ENCODE data around the gene MTMR3.
"Not testable (repeated sequence)": the region's sequence is repeated elsewhere in the genome, so short reads cannot be mapped to it uniquely, and the experiment has no call there.

Gene MTMR3

GRCh38 chr22:29972121-29972520 is 89.1 kb downstream of the MTMR3 start:
- DNase-seq: no peak

- no peak for DNase-seq
Measured at GRCh38 chr22:29973269-29973668, 90.3 kb downstream of the MTMR3 start.

DNA sequence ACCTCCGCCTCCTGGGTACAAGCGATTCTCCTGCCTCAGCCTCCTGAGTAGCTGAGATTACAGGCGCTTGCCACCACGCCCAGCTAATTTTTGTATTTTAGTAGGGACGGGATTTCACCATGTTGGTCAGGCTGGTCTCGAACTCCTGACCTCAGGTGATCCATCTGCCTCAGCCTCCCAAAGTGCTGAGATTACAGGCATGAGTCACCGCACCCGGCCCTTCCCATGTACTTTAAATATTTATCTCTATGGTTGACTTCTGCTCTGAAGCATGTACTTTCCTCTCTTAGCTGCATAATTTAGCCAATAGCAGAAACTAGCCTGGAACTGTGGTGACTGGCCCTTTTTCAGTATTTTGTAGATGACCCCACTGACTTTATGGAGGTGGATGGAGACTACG is 90.7 kb downstream of the MTMR3 start:
- not testable (repeated sequence) for DNase-seq

GRCh38 chr22:29975494-29975893 is 92.5 kb downstream of the MTMR3 start:
- no peak for DNase-seq

GRCh38 chr22:29977107-29977506 is 94.1 kb downstream of the MTMR3 start:
- no peak for DNase-seq

GRCh38 chr22:29979777-29980321 is 96.9 kb downstream of the MTMR3 start:
- DNase-seq: no peak

DNA sequence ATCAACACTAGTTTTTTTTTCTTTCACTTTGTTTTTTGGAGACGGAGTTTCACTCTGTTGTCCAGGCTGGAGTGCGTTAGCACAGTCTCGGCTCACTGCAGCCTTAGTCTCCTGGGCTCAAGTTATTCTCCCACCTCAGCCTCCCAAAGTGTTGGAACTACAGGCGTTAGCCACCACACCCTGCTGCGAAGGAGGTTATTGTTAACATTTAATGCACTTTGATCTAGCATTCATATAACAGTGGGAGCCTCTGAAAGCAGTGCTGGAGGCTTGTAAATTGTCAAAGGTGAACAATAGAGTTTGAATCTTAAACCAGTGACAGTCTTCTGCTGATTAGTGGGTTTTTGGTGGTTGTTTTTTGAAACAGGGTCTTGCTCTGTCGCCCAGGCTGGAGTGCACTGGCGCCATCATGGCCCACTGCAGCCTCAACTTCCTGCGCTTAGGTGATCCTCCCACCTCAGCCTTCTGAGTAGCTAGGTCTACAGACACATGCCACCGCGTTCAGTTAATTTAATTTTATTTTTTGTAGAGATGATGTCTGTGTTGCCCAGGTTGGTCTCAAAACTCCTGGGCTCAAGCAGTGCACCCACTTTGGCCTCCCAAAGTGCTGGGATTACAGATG is 100.4 kb downstream of the MTMR3 start:
- DNase-seq: no peak

GRCh38 chr22:29985912-29986311 is 102.9 kb downstream of the MTMR3 start:
- no peak for DNase-seq

- no peak for DNase-seq
Measured at GRCh38 chr22:29987137-29987536, 104.2 kb downstream of the MTMR3 start.

DNA sequence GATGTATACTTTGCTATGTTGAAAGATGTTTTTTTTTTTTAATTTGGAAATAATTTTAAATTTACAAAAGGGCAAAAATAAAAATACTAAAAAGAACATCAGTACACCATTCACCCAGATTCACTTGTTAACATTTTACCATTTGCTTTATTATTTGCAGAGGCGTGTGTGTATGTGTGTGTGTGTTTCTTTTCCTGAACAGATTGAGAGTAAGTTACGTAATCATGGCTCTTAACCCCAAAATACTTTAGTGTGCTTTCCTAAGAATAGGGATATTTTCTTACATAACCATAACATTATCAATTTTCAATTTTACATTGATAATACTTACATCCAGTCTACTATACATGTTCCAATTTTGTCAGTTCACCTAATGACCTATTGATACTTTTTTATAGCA is 105.7 kb downstream of the MTMR3 start:
- no peak for DNase-seq

GRCh38 chr22:29989446-29989845 is 106.5 kb downstream of the MTMR3 start:
- no peak for DNase-seq

GRCh38 chr22:29992341-29993275 is 109.6 kb downstream of the MTMR3 start:
- DNase-seq: no peak

- peak; percentile 1 for DNase-seq
Measured at GRCh38 chr22:29994027-29994715, 111.2 kb downstream of the MTMR3 start.

- DNase-seq: no peak
Measured at GRCh38 chr22:29994943-29995342, 112.0 kb downstream of the MTMR3 start.

- no peak for DNase-seq
Measured at GRCh38 chr22:29997107-29997506, 114.1 kb downstream of the MTMR3 start.

- no peak for DNase-seq
Measured at GRCh38 chr22:29997516-29997915, 114.5 kb downstream of the MTMR3 start.

GRCh38 chr22:29998627-29999384 is 115.8 kb downstream of the MTMR3 start:
- DNase-seq: no peak

DNA sequence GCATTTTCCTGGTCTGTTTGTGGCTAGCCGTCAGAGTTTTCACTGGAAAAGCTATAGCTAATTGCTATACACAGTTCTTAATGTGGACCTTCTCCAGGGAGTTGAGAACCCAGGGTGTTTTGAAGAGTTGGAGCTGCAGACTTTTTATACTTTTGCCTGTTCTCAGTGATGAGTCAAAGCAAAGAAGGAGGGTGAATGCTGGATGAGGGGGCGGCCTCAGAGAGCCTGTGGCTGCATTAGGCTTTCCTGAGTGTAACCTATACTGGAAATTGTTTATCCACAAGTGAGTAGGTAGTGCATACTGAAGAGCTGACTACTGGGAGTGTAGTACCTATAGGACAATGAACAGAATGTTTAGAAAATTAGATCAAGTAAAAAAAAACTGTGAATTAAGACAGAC is 117.6 kb downstream of the MTMR3 start:
- DNase-seq: no peak

DNA sequence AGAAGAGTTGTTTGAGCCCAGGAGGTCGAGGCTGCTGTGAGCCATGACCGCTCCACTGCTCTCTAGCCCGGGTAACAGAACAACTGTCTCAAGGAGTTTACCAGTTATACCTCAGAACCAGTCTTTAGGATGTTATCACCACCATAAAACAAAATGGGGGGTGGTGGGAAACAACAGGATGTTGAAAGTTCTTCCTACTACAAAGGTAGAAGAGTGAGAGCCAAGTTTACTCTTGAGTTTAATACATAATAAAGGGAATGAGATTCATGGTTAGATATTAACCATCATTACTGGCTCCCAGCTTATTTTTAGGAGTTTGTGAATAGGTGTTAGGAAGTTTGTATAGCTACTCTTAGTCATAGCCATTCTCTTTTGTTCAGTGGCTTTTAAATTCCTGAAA is 118.5 kb downstream of the MTMR3 start:
- DNase-seq: no peak

GRCh38 chr22:30002861-30003486 is 120.0 kb downstream of the MTMR3 start:
- no peak for DNase-seq

DNA sequence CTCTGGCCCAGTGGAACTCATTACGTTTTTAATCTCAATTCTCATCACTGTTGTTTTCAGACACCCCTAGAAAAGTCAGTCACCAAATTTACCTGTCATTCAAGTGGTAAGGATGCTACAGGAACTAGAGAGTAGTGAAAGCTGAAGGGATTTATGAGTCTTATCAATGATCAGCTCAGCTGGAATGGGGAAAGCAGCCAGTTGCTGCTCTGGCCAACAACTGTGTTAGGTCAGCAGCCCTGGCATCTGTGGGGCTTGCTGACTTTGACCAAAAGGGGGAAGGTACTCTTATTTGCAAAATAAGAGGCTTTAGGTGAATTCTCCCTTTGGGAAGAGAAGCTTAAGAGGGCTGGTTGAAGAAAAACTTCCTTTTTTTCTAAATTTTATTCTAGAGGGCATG is 121.1 kb downstream of the MTMR3 start:
- DNase-seq: no peak

DNA sequence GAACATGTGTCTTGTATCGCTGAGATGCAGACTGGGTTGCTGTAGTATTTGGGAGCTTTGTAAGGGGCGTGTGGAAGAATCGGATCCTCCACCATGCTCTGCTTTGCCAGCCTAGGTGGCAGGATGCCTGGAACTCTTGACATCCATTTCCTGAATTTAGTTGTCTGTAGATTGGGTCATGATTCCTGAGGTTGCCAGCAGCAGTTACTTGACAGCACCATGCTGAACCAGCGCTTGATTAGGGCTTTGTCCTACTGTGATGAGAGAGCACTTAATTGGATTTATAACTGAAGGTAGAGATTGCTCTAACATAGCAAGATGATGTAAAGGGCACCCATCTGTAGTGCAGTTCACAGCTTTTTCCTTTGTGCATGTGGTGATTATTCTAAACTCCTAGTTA is 121.7 kb downstream of the MTMR3 start:
- no peak for DNase-seq

All from COR-L47 (cell line).